CD4-positive, alpha-beta T cell treated with Interleukin-10 for 1 hour (primary cell): ENCODE results near the gene CYP27A1.

Source experiments
- DNase-seq: peaks from one replicate; pipeline ENCODE4 v3.0.0-alpha.2; 2020

CYP27A1 gene

DNA sequence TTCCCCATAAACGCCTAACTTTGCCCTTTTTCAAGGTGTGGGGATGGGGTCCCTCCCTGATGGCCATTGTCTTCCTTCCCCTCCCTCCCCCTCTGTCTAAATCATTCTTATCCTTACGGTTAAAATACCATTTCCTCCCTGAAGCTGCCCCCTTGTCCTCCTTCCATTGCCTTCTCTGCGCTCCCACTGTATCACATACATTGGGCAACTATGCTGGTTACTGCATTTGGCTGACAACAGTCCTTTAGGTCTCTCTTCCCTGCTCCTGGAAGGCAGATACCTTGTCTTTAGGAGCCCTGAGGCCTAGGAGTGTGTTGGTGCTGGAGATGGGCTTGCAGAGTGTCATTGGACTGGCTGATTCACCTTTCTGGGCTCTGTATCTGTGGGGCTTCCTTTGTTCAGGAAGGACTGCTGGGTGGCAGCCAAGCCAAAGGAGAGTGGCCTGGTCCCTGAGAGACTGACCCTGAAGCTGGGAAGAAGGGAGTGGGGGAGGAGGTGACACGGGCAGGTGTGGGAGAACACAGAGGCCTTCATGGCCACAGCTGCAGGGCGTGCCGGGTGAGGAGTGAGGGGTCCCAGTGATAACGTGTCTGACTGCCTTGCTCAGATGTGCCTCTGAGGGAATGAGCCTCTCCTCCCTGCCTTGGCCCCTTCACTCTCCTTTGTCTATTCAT is 79.8 kb downstream of the CYP27A1 start:
- no peak for DNase-seq

DNA sequence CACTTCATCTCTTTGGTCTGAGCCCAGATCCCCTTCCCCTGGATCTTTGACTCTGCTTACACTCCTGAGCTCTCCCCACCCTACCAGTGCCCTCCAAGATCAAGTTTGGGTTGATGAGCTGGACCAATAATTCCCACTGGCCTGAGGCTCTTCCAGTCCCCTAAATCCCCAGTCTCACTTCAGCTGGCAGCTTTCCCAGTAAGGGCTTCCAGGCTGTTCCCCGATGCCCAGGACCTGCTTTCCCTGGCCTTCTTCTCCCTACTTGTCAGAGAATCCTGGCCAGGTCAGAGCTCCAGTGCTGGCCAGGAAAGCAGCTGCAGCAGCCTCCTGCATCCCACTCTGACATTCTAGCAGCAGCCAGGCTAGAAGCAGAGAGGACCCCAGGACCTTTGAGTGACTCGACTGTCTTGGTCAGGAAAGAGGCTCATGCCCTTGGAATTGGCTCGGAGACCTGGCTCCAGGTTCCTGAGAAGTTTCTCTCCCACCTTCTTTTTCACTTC is 81.1 kb downstream of the CYP27A1 start:
- no peak for DNase-seq
